Testis (tissue), 3 donors: Measurements from ENCODE around the gene S100A5. TPM values are rescaled to one million over a fixed set of nuclear protein-coding genes. Genes with fewer than 3 reads are reported as not detected.
A peak's percentile ranks its signal among the peaks of the same experiment; 100 is the strongest.

Source experiments
- DNase-seq: peaks from one replicate; pipeline ENCODE4 v3.0.0-alpha.2; 2019
- H3K27ac ChIP-seq, 2 donors: fragments of 200-600 bp; sonication (generic); one replicate each; pipeline ENCODE4 v1.5.1; 2019
- H3K27me3 ChIP-seq: fragments of 200-600 bp; sonication (generic); one replicate; pipeline ENCODE4 v1.5.1; 2019
- H3K36me3 ChIP-seq: fragments of 200-600 bp; sonication (generic); one replicate; pipeline ENCODE4 v1.5.1; 2017; ENCODE audit warnings: low read depth; ENCODE audit errors: missing control alignments
- H3K4me1 ChIP-seq: fragments of 200-600 bp; sonication (generic); one replicate; pipeline ENCODE4 v1.5.1; 2019
- H3K4me3 ChIP-seq, 2 donors: fragments of 200-600 bp; sonication (generic); one replicate each; pipeline ENCODE4 v1.5.1; 2017 to 2019
- H3K9me3 ChIP-seq: fragments of 200-600 bp; sonication (generic); one replicate; pipeline ENCODE4 v1.5.1; 2017
- POLR2A ChIP-seq: fragments of 450-650 bp; IDR thresholded peaks from one replicate; pipeline ENCODE4 v1.6.1; 2017; ENCODE audit warnings: antibody characterized with exemption, mild to moderate bottlenecking, moderate library complexity
- WGBS, 2 donors: methylation state at CpG; one replicate each; pipeline ENCODE4 v1.1.5; 2018; 5-methylcytosine and 5-hydroxymethylcytosine counted together
- intact Hi-C: fragments of 100-400 bp; cut with DNase I; formaldehyde crosslinking; loops from one replicate; pipeline ENCODE4 v1.15.1; 2023; ENCODE audit warnings: low total_unique reads
- polyA plus RNA-seq: library from polyadenylated mRNA; stranded (reverse); fragments of 350-450 nt; fragmentation: Illumina TruSeq; extraction: RNeasy Lipid Tissue Mini Kit (QIAGEN cat#74804); gene quantifications from one replicate; pipeline ENCODE4 v1.2.3, GENCODE V29; 2014; ENCODE audit warnings: low read depth, low replicate concordance; ENCODE audit not compliant: insufficient read depth
- total RNA-seq, 2 donors: library from RNA; depleted of rRNA; stranded (reverse); fragments of >200 nt; gene quantifications; one replicate each; pipeline ENCODE4 v1.2.3, GENCODE V29; 2016
- TF ChIP-seq, protein P1 (sequence below), 3 experiments: fragments of 450-650 bp in 2 of 3; fragments of 200-600 bp in 1 of 3; sonication (generic) in 1 of 3; IDR thresholded peaks; one replicate each; pipeline ENCODE4 v1.5.1; 2016 to 2019; ENCODE audit warnings: antibody characterized with exemption in 3 of 3, mild to moderate bottlenecking in 2 of 3, moderate library complexity in 1 of 3

The S100A5 gene
- total and polyA plus RNA-seq, 3 donors from 2014 or later, result 1.3 TPM; not detected in 2

DNA sequence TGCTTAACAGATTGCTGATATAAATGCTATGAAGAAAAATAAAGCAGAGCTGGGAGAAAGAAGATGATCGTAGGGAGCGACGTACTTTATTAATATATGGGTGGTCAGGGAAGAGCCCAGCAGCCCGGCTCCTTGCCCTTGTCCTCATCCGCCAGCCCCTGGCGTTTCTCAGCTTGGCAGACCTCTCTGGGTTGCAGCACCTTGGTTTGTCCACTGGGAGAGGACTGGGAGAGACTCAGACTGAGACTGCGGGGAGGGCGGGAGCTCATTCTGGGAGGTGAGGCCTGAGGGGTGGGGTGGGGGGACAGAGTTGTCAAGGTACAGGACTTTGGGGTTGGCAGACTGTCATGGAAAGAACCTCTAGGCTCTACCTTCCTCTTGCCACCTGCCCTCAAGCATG, 11.6 kb upstream of the S100A5 start:
- no peak overlapping the region for H3K4me3 ChIP-seq
- H3K36me3 ChIP-seq, result no peaks in the 10 kb centered on the region
- no peaks in the 10 kb centered on the region for H3K9me3 ChIP-seq
- H3K4me1 ChIP-seq, result peaks cover 20% of the 10 kb centered on the region
- WGBS, 2 donors, result 93 to 94% methylated on average over 8 of the region's 8 CpGs
- H3K27me3 ChIP-seq, result no peaks in the 10 kb centered on the region
- TF ChIP-seq POLR2A, result no peak
- TF ChIP-seq, protein P1, sequence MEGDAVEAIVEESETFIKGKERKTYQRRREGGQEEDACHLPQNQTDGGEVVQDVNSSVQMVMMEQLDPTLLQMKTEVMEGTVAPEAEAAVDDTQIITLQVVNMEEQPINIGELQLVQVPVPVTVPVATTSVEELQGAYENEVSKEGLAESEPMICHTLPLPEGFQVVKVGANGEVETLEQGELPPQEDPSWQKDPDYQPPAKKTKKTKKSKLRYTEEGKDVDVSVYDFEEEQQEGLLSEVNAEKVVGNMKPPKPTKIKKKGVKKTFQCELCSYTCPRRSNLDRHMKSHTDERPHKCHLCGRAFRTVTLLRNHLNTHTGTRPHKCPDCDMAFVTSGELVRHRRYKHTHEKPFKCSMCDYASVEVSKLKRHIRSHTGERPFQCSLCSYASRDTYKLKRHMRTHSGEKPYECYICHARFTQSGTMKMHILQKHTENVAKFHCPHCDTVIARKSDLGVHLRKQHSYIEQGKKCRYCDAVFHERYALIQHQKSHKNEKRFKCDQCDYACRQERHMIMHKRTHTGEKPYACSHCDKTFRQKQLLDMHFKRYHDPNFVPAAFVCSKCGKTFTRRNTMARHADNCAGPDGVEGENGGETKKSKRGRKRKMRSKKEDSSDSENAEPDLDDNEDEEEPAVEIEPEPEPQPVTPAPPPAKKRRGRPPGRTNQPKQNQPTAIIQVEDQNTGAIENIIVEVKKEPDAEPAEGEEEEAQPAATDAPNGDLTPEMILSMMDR (IDR thresholded peaks at IDR 0.05), result no peak
- no peak overlapping the region for H3K27ac ChIP-seq
- no peak for DNase-seq
- intact Hi-C loops, result no loop called here

GRCh38 chr1:153550827-153551500, 10.2 kb upstream of the S100A5 start:
- intact Hi-C loops, result no loop called here
- WGBS, 2 donors, result 85 to 87% methylated on average over 10 of the region's 10 CpGs
- peaks cover 23% of the 10 kb centered on the region for H3K4me1 ChIP-seq
- TF ChIP-seq, protein P1 (IDR thresholded peaks at IDR 0.05), result no peak
- TF ChIP-seq POLR2A, result no peak
- no peaks in the 10 kb centered on the region for H3K9me3 ChIP-seq
- no peak overlapping the region for H3K27ac ChIP-seq
- H3K27me3 ChIP-seq, result no peaks in the 10 kb centered on the region
- no peak for DNase-seq
- H3K36me3 ChIP-seq, result no peaks in the 10 kb centered on the region
- no peak overlapping the region for H3K4me3 ChIP-seq

DNA sequence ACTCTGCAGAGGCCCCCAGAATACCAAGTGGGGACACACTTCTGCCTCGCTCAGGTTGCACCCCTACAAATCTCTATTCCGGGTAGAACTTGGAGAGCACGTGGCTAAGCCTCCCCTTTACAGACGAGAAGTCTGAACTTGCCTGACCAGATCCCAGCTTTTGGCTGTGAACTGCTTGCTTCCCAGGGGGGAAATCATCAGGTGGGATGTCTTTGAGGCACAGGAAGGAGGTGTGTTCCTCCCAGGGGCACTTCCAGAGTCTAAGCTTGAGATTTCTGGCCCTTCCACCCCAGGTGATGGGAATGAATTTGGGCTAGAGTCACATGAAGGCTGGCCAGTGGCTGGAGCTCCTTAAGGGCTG, 9.6 kb upstream of the S100A5 start:
- Histone ChIP-seq H3K9me3 (no peaks in the 10 kb centered on the region), H3K4me1 (peaks cover 29% of the 10 kb centered on the region), H3K27me3 (no peaks in the 10 kb centered on the region), H3K27ac (no peak overlapping the region), H3K4me3 (no peak overlapping the region), H3K36me3 (no peaks in the 10 kb centered on the region)
- TF ChIP-seq, protein P1 (IDR thresholded peaks at IDR 0.05), result no peak
- TF ChIP-seq POLR2A, result no peak
- intact Hi-C loops, result no loop called here
- 80 to 92% methylated on average over 4 of the region's 4 CpGs for WGBS, 2 donors
- DNase-seq, result no peak

- TF ChIP-seq, protein P1 (IDR thresholded peaks at IDR 0.05), result no peak
- TF ChIP-seq POLR2A, result no peak
- intact Hi-C loops, result no loop called here
- no peak for DNase-seq
- H3K4me3 ChIP-seq, result no peak overlapping the region
- 80 to 85% methylated on average over 4 to 6 of the region's 6 CpGs for WGBS, 2 donors
- H3K9me3 ChIP-seq, result no peaks in the 10 kb centered on the region
- peak overlapping the region in 1 of 2 donors; percentile 50 for H3K27ac ChIP-seq
- H3K4me1 ChIP-seq, result peaks cover 31% of the 10 kb centered on the region
- H3K27me3 ChIP-seq, result no peaks in the 10 kb centered on the region
- no peaks in the 10 kb centered on the region for H3K36me3 ChIP-seq
These were observed 9.1 kb upstream of the S100A5 start for GRCh38 chr1:153549741-153550397.
